Neural progenitor cell (in vitro differentiated cells): ENCODE measurements around the gene SMG1. TPM values are rescaled to one million over a fixed set of nuclear protein-coding genes. Genes with fewer than 3 reads are reported as not detected.

Experiments
- DNase-seq: peaks from one replicate; pipeline ENCODE4 v3.0.0-alpha.2; 2016; ENCODE audit warnings: low spot score
- H2AFZ ChIP-seq: fragments of 200-600 bp; sonication (generic); replicated peaks from 2 replicates; pipeline ENCODE4 v1.6.1; 2016; ENCODE audit warnings: antibody characterized with exemption
- H3F3A ChIP-seq: fragments of 200-600 bp; sonication (generic); 2 replicates; pipeline ENCODE4 v1.6.1; 2016; ENCODE audit warnings: antibody characterized with exemption, low read depth
- H3K27ac ChIP-seq: fragments of 200-600 bp; sonication (generic); 2 replicates; pipeline ENCODE4 v1.5.1; 2016; ENCODE audit warnings: mild to moderate bottlenecking
- H3K27me3 ChIP-seq: fragments of 200-600 bp; sonication (generic); 2 replicates; pipeline ENCODE4 v1.6.1; 2016; ENCODE audit warnings: mild to moderate bottlenecking, moderate library complexity
- H3K36me3 ChIP-seq: fragments of 200-600 bp; sonication (generic); 2 replicates; pipeline ENCODE4 v1.5.1; 2016
- H3K4me1 ChIP-seq: fragments of 200-600 bp; sonication (generic); 2 replicates; pipeline ENCODE4 v1.6.1; 2016; ENCODE audit warnings: mixed run types
- H3K4me2 ChIP-seq: fragments of 200-600 bp; sonication (generic); 2 replicates; pipeline ENCODE4 v1.6.1; 2016
- H3K4me3 ChIP-seq: fragments of 200-600 bp; sonication (generic); 2 replicates; pipeline ENCODE4 v1.5.1; 2016
- H3K79me2 ChIP-seq: fragments of 200-600 bp; sonication (generic); 2 replicates; pipeline ENCODE4 v1.6.1; 2016; ENCODE audit warnings: low read depth
- H3K9ac ChIP-seq: fragments of 200-600 bp; sonication (generic); 2 replicates; pipeline ENCODE4 v1.6.1; 2016
- H3K9me3 ChIP-seq: fragments of 200-600 bp; sonication (generic); 2 replicates; pipeline ENCODE4 v1.5.1; 2016; ENCODE audit warnings: low read depth
- H4K20me1 ChIP-seq: fragments of 200-600 bp; sonication (generic); 2 replicates; pipeline ENCODE4 v1.6.1; 2016; ENCODE audit warnings: low read depth
- H3K27ac Mint-ChIP-seq: 3 replicates; pipeline ENCODE4 v1.8.0; 2021; ENCODE audit warnings: mixed read lengths
- H3K27me3 Mint-ChIP-seq: 2 replicates; pipeline ENCODE4 v1.8.0; 2022; ENCODE audit warnings: low read depth, mild to moderate bottlenecking, inconsistent platforms, moderate library complexity, mixed read lengths; ENCODE audit not compliant: insufficient read depth
- H3K36me3 Mint-ChIP-seq: 3 replicates; pipeline ENCODE4 v1.8.0; 2021; ENCODE audit warnings: mixed read lengths
- H3K4me1 Mint-ChIP-seq: 3 replicates; pipeline ENCODE4 v1.8.0; 2021; ENCODE audit warnings: mixed read lengths
- H3K4me3 Mint-ChIP-seq: 3 replicates; pipeline ENCODE4 v1.8.0; 2021; ENCODE audit warnings: mild to moderate bottlenecking, moderate library complexity, mixed read lengths
- H3K9me3 Mint-ChIP-seq: 3 replicates; pipeline ENCODE4 v1.8.0; 2020; ENCODE audit warnings: mixed read lengths
- CTCF ChIP-seq: fragments of 200-600 bp; sonication (generic); IDR thresholded peaks from 2 replicates; pipeline ENCODE4 v1.5.1; 2017; ENCODE audit warnings: antibody characterized with exemption, mild to moderate bottlenecking
- EZH2 ChIP-seq: fragments of 200-600 bp; sonication (generic); IDR thresholded peaks from 2 replicates; pipeline ENCODE4 v1.6.1; 2017; ENCODE audit warnings: antibody characterized with exemption, mild to moderate bottlenecking, moderate library complexity
- EZH2phosphoT487 ChIP-seq: fragments of 200-600 bp; sonication (generic); IDR thresholded peaks from 2 replicates; pipeline ENCODE4 v1.6.1; 2017; ENCODE audit warnings: antibody characterized with exemption
- total RNA-seq: library from RNA; depleted of rRNA; stranded (reverse); fragments of >200 nt; gene quantifications from 2 replicates; pipeline ENCODE4 v1.2.3, GENCODE V29; 2015; ENCODE audit warnings: low replicate concordance

SMG1 gene
- total RNA-seq, 1 donor from 2014 or later: 69.7 TPM

GRCh38 chr16:18834864-18835263 lies 91.3 kb downstream of the SMG1 start:
- peaks cover 26% of the 10 kb centered on the region for H3F3A ChIP-seq
- H3K4me1 ChIP-seq: peaks cover 15% of the 10 kb centered on the region
- Mint-ChIP-seq H3K9me3 (no peaks in the 10 kb centered on the region), H3K27me3 (no peaks in the 10 kb centered on the region), H3K27ac (no peak overlapping the region), H3K4me3 (no peak overlapping the region), H3K4me1 (peaks cover 17% of the 10 kb centered on the region), H3K36me3 (peaks cover 55% of the 10 kb centered on the region)
- no peaks in the 10 kb centered on the region for H3K79me2 ChIP-seq
- H3K27ac ChIP-seq: no peak overlapping the region
- peaks cover 13% of the 10 kb centered on the region for H4K20me1 ChIP-seq
- TF ChIP-seq EZH2 (no peak), EZH2phosphoT487 (no peak), CTCF (no peak)
- H3K27me3 ChIP-seq: no peaks in the 10 kb centered on the region
- no peak overlapping the region for H3K4me3 ChIP-seq
- H3K9ac ChIP-seq: no peak overlapping the region
- DNase-seq: no peak
- peaks cover 45% of the 10 kb centered on the region for H3K36me3 ChIP-seq
- no peak overlapping the region for H2AFZ ChIP-seq
- no peaks in the 10 kb centered on the region for H3K9me3 ChIP-seq
- no peak overlapping the region for H3K4me2 ChIP-seq

GRCh38 chr16:18833707-18834505 lies 92.3 kb downstream of the SMG1 start:
- no peak overlapping the region for H3K9ac ChIP-seq
- H3K79me2 ChIP-seq: no peaks in the 10 kb centered on the region
- H3K9me3 ChIP-seq: no peaks in the 10 kb centered on the region
- no peak overlapping the region for H3K4me3 ChIP-seq
- no peak overlapping the region for H2AFZ ChIP-seq
- no peak overlapping the region for H3K4me3 Mint-ChIP-seq
- peaks cover 57% of the 10 kb centered on the region for H3K36me3 Mint-ChIP-seq
- H3F3A ChIP-seq: peaks cover 28% of the 10 kb centered on the region
- DNase-seq: no peak
- peaks cover 44% of the 10 kb centered on the region for H3K36me3 ChIP-seq
- H4K20me1 ChIP-seq: peaks cover 13% of the 10 kb centered on the region
- H3K27me3 ChIP-seq: no peaks in the 10 kb centered on the region
- TF ChIP-seq EZH2 (no peak), CTCF (no peak), EZH2phosphoT487 (no peak)
- H3K27ac Mint-ChIP-seq: no peak overlapping the region
- no peak overlapping the region for H3K27ac ChIP-seq
- no peaks in the 10 kb centered on the region for H3K27me3 Mint-ChIP-seq
- no peaks in the 10 kb centered on the region for H3K9me3 Mint-ChIP-seq
- no peak overlapping the region for H3K4me2 ChIP-seq
- H3K4me1 ChIP-seq: peaks cover 15% of the 10 kb centered on the region
- H3K4me1 Mint-ChIP-seq: peaks cover 17% of the 10 kb centered on the region

GRCh38 chr16:18832613-18833012 lies 93.6 kb downstream of the SMG1 start:
- peaks cover 15% of the 10 kb centered on the region for H3K4me1 ChIP-seq
- H3K27me3 ChIP-seq: no peaks in the 10 kb centered on the region
- no peaks in the 10 kb centered on the region for H3K9me3 ChIP-seq
- no peak overlapping the region for H3K27ac Mint-ChIP-seq
- H2AFZ ChIP-seq: no peak overlapping the region
- no peaks in the 10 kb centered on the region for H3K9me3 Mint-ChIP-seq
- H3K4me2 ChIP-seq: peak overlapping the region; percentile 62
- H3K4me3 Mint-ChIP-seq: no peak overlapping the region
- H3K9ac ChIP-seq: no peak overlapping the region
- peaks cover 38% of the 10 kb centered on the region for H3K36me3 ChIP-seq
- H3K27me3 Mint-ChIP-seq: no peaks in the 10 kb centered on the region
- peak overlapping the region; percentile 91 for H3K27ac ChIP-seq
- H4K20me1 ChIP-seq: peaks cover 13% of the 10 kb centered on the region
- TF ChIP-seq CTCF (no peak), EZH2phosphoT487 (no peak)
- peaks cover 53% of the 10 kb centered on the region for H3K36me3 Mint-ChIP-seq
- peaks cover 28% of the 10 kb centered on the region for H3F3A ChIP-seq
- H3K4me3 ChIP-seq: no peak overlapping the region
- H3K79me2 ChIP-seq: no peaks in the 10 kb centered on the region
- DNase-seq: peak; percentile 10
- peaks cover 17% of the 10 kb centered on the region for H3K4me1 Mint-ChIP-seq
